B cell (primary cell): ENCODE measurements around the gene ADAMTS2. TPM values are rescaled to one million over a fixed set of nuclear protein-coding genes. Genes with fewer than 3 reads are reported as not detected.

Experiments used
- ATAC-seq: fragments of 200-7000 bp; cut with Tn5 transposase; one replicate; pipeline ENCODE4 v1.10.0; 2021; ENCODE audit warnings: low read depth, mild to moderate bottlenecking, moderate number of reproducible peaks, moderate library complexity
- CTCF ChIA-PET: fragments of 350-600 bp; sonication (Branson Sonifier 250); formaldehyde crosslinking; loops from one replicate; lab custom pipeline; 2021; ENCODE audit warnings: antibody characterized with exemption, inconsistent platforms; lab: Charles Lee
- POLR2A ChIA-PET: fragments of 350-600 bp; sonication (Branson Sonifier 250); formaldehyde crosslinking; loops from one replicate; lab custom pipeline; 2021; ENCODE audit warnings: antibody characterized with exemption; lab: Charles Lee
- DNase-seq: peaks from one replicate; pipeline ENCODE4 v3.0.0; 2013
- H2AFZ ChIP-seq: 2 replicates; pipeline ENCODE4 v1.6.1; 2012; ENCODE audit warnings: mild to moderate bottlenecking, low read depth, low read length; ENCODE audit not compliant: insufficient read depth, poor library complexity, severe bottlenecking
- H3K27ac ChIP-seq, 2 donors: 1 replicate in 1 of 2; 2 replicates in 1 of 2; pipeline ENCODE4 v1.5.1; 2012 to 2013; ENCODE audit warnings: low read length in 2 of 2, mild to moderate bottlenecking in 2 of 2, moderate library complexity in 1 of 2
- H3K27me3 ChIP-seq, 4 experiments: fragments of 200-600 bp in 1 of 4; sonication (generic) in 1 of 4; replicated peaks in 1 of 4; 1 replicate in 2 of 4; 2 replicates in 2 of 4; pipeline versions ENCODE4 v1.6.1 to v1.7.0; 2013 to 2016; ENCODE audit warnings: low read length in 3 of 4, mild to moderate bottlenecking in 2 of 4, mixed read lengths in 1 of 4, moderate library complexity in 1 of 4; ENCODE audit not compliant: insufficient read depth in 4 of 4, control insufficient read depth in 3 of 4; ENCODE audit errors: control extremely low read depth in 1 of 4
- H3K36me3 ChIP-seq, 2 experiments: replicated peaks in 1 of 2; 1 replicate in 1 of 2; 2 replicates in 1 of 2; pipeline versions ENCODE4 v1.6.1 to v1.7.1; 2013; ENCODE audit warnings: low read length in 1 of 2; ENCODE audit not compliant: insufficient read depth in 2 of 2, control insufficient read depth in 1 of 2; ENCODE audit errors: control extremely low read depth in 1 of 2, extremely low read depth in 1 of 2
- H3K4me1 ChIP-seq, 2 donors: fragments of 200-600 bp in 1 of 2; sonication (generic) in 1 of 2; 1 replicate in 1 of 2; 2 replicates in 1 of 2; pipeline versions ENCODE4 v1.5.1 to v1.6.1; 2013 to 2017; ENCODE audit warnings: low read length in 2 of 2; ENCODE audit not compliant: control insufficient read depth in 2 of 2, insufficient read depth in 2 of 2
- H3K4me2 ChIP-seq: replicated peaks from 2 replicates; pipeline ENCODE3; 2012; ENCODE audit warnings: mild to moderate bottlenecking, low read depth, low read length; ENCODE audit not compliant: poor library complexity, severe bottlenecking
- H3K4me3 ChIP-seq, 5 experiments: fragments of 200-600 bp in 1 of 5; sonication (generic) in 1 of 5; 1 replicate in 3 of 5; 2 replicates in 2 of 5; pipeline versions ENCODE4 v1.5.1 to v1.7.0; 2011 to 2016; ENCODE audit warnings: low read length in 4 of 5, mild to moderate bottlenecking in 4 of 5, low read depth in 2 of 5, control low read depth in 1 of 5, moderate library complexity in 1 of 5; ENCODE audit not compliant: insufficient read depth in 1 of 5; ENCODE audit errors: control extremely low read depth in 1 of 5, extremely low read depth in 1 of 5
- H3K79me2 ChIP-seq: fragments of 200-600 bp; sonication (generic); one replicate; pipeline ENCODE4 v1.6.0; 2016; ENCODE audit warnings: low read length; ENCODE audit not compliant: control insufficient read depth, insufficient read depth
- H3K9ac ChIP-seq: fragments of 200-600 bp; sonication (generic); 2 replicates; pipeline ENCODE4 v1.6.1; 2017; ENCODE audit warnings: mild to moderate bottlenecking, low read length, moderate library complexity
- H3K9me3 ChIP-seq, 3 donors: one replicate each; pipeline versions ENCODE4 v1.6.1 to v1.7.1; 2013; ENCODE audit warnings: low read length in 2 of 3; ENCODE audit not compliant: control insufficient read depth in 2 of 3, insufficient read depth in 1 of 3; ENCODE audit errors: control extremely low read depth in 1 of 3
- H4K20me1 ChIP-seq: 2 replicates; pipeline ENCODE4 v1.6.0; 2012; ENCODE audit warnings: mild to moderate bottlenecking, low read length; ENCODE audit not compliant: insufficient read depth, control insufficient read depth, poor library complexity, severe bottlenecking
- H3K27ac Mint-ChIP-seq: one replicate; pipeline ENCODE4 v1.8.0; 2021; ENCODE audit warnings: mixed read lengths
- H3K27me3 Mint-ChIP-seq: one replicate; pipeline ENCODE4 v1.8.0; 2021; ENCODE audit warnings: mixed read lengths
- H3K4me1 Mint-ChIP-seq: one replicate; pipeline ENCODE4 v1.8.0; 2021; ENCODE audit warnings: mixed read lengths
- H3K4me3 Mint-ChIP-seq: one replicate; pipeline ENCODE4 v1.8.0; 2021; ENCODE audit warnings: mixed read lengths
- H3K9me3 Mint-ChIP-seq: one replicate; pipeline ENCODE4 v1.8.0; 2022; ENCODE audit warnings: mixed read lengths; ENCODE audit not compliant: insufficient read depth
- EZH2 ChIP-seq: IDR thresholded peaks from 2 replicates; pipeline ENCODE4 v1.6.1; 2012; ENCODE audit warnings: borderline replicate concordance, low read depth, mild to moderate bottlenecking, moderate library complexity, low read length; ENCODE audit not compliant: insufficient read depth, poor library complexity, severe bottlenecking
- WGBS: methylation state at CpG from one replicate; pipeline ENCODE4 v1.1.5; 2013; ENCODE audit warnings: missing lambda C conversion rate; ENCODE audit not compliant: insufficient coverage; 5-methylcytosine and 5-hydroxymethylcytosine counted together
- intact Hi-C: fragments of 100-400 bp; cut with micrococcal nuclease; formaldehyde crosslinking; loops from one replicate; pipeline ENCODE4 v1.10.0; 2022
- polyA plus RNA-seq: library from polyadenylated mRNA; depleted of rRNA; stranded (reverse); fragments of >200 nt; gene quantifications from 2 replicates; pipeline ENCODE4 v1.2.3, GENCODE V29; 2012
- total RNA-seq, 2 donors: library from RNA; stranded (reverse); fragments of 120-200 nt in 1 of 2; gene quantifications; 1 replicate in 1 of 2; 2 replicates in 1 of 2; pipeline versions ENCODE4 v1.2.3 to v1.2.4, GENCODE V29; 2013 to 2022
- TF ChIP-seq, protein P1 (sequence below): fragments of 200-600 bp; IDR thresholded peaks from one replicate; pipeline ENCODE4 v1.8.0; 2022; ENCODE audit warnings: antibody characterized with exemption, mild to moderate bottlenecking

Gene ADAMTS2
- total and polyA plus RNA-seq, 2 donors (not counting 1 experiment from before 2014, with no cell fraction given) = not detected

DNA sequence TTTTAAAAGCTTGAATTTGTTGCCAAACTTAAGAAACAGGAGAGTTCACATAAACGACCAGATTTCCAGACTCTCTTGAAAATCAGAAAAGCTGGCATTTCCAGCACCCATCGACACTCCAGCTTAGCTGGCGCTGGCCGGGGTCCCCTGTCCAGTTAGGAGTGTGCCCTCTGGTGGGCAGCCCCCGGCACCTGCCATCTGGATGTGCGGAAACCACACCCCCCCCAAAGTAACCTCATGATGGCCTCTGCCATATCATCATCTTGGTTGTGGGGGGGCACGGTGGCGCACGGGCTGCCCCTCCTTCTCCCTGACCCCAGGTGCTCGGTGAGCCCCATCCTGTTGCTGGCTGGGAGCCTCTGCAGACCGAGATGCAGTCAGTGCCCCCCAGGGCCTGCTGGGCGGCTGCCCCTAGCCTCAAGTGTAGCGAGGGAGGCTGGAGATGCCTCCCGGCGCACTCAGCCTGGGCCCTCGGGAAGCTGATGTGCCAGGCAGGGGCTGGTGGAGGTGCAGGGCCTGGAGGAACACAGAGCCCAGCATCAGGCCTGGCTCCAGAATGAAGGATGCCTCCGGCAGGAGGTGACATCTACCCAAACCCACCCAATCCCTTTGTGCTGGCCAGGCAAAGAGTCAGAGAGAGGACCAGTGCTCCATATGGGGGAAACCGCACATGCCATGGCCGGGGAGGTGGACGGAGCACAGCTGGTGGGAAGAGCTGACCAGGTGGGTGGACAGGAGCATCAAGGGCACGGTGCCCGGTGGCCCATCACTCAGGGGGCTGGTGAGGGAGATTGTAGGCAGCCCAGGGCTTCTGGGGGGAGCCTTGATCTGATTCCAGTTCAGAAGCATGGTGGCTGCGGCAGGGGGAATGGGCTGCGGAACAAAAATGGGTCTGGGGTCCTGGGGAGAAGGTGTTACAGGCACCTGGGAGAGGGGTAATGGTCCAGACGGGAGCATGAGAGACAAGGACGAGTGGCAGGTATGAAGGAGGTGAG lies 70.6 kb downstream of the ADAMTS2 start:
- no peaks in the 10 kb centered on the region for H3K9me3 ChIP-seq
- ATAC-seq (no peak), DNase-seq (no peak)
- no peak overlapping the region for H3K27ac ChIP-seq
- no peak overlapping the region for H3K4me3 Mint-ChIP-seq
- POLR2A ChIA-PET = no interaction called here
- H3K27me3 ChIP-seq = no peaks in the 10 kb centered on the region
- intact Hi-C loops = no loop called here
- TF ChIP-seq, protein P1, sequence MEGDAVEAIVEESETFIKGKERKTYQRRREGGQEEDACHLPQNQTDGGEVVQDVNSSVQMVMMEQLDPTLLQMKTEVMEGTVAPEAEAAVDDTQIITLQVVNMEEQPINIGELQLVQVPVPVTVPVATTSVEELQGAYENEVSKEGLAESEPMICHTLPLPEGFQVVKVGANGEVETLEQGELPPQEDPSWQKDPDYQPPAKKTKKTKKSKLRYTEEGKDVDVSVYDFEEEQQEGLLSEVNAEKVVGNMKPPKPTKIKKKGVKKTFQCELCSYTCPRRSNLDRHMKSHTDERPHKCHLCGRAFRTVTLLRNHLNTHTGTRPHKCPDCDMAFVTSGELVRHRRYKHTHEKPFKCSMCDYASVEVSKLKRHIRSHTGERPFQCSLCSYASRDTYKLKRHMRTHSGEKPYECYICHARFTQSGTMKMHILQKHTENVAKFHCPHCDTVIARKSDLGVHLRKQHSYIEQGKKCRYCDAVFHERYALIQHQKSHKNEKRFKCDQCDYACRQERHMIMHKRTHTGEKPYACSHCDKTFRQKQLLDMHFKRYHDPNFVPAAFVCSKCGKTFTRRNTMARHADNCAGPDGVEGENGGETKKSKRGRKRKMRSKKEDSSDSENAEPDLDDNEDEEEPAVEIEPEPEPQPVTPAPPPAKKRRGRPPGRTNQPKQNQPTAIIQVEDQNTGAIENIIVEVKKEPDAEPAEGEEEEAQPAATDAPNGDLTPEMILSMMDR = no peak
- no peak for TF ChIP-seq EZH2
- H3K27me3 Mint-ChIP-seq = no peaks in the 10 kb centered on the region
- no peaks in the 10 kb centered on the region for H3K4me1 ChIP-seq
- H3K9ac ChIP-seq = no peak overlapping the region
- H3K4me2 ChIP-seq = no peak overlapping the region
- no peak overlapping the region for H3K4me3 ChIP-seq
- H4K20me1 ChIP-seq = no peaks in the 10 kb centered on the region
- no peak overlapping the region for H3K27ac Mint-ChIP-seq
- no peaks in the 10 kb centered on the region for H3K79me2 ChIP-seq
- no peak overlapping the region for H2AFZ ChIP-seq
- no peaks in the 10 kb centered on the region for H3K36me3 ChIP-seq
- H3K9me3 Mint-ChIP-seq = no peaks in the 10 kb centered on the region
- CTCF ChIA-PET = no interaction called here
- WGBS = 89% methylated on average over 25 of the region's 26 CpGs
- H3K4me1 Mint-ChIP-seq = no peaks in the 10 kb centered on the region
